HUES6 (cell line): ENCODE data around the gene DUS1L.

Experiments
- H3K27ac ChIP-seq: 2 replicates; pipeline ENCODE4 v1.7.0; 2013; ENCODE audit warnings: low read depth, mild to moderate bottlenecking, low read length, inconsistent platforms
- H3K27me3 ChIP-seq: 2 replicates; pipeline ENCODE4 v1.6.1; 2013; ENCODE audit warnings: low read length; ENCODE audit not compliant: control insufficient read depth, insufficient read depth
- H3K36me3 ChIP-seq: 2 replicates; pipeline ENCODE4 v1.6.1; 2013; ENCODE audit warnings: low read length; ENCODE audit not compliant: control insufficient read depth, insufficient read depth
- H3K4me1 ChIP-seq: 2 replicates; pipeline ENCODE4 v1.6.1; 2013; ENCODE audit warnings: low read length; ENCODE audit not compliant: control insufficient read depth, insufficient read depth
- H3K4me3 ChIP-seq: 2 replicates; pipeline ENCODE4 v1.5.1; 2013; ENCODE audit warnings: low read depth, low read length
- H3K9ac ChIP-seq: one replicate; pipeline ENCODE4 v1.6.1; 2013; ENCODE audit warnings: mild to moderate bottlenecking, low read length
- H3K9me3 ChIP-seq: 2 replicates; pipeline ENCODE4 v1.6.1; 2013; ENCODE audit warnings: low read depth, low read length; ENCODE audit not compliant: control insufficient read depth, insufficient read depth

Gene DUS1L

GRCh38 chr17:82086941-82087906, 21.6 kb upstream of the DUS1L start:
- Histone ChIP-seq H3K9ac (no peak overlapping the region), H3K36me3 (peaks cover 100% of the 10 kb centered on the region), H3K27me3 (no peaks in the 10 kb centered on the region), H3K4me3 (no peak overlapping the region), H3K27ac (no peak overlapping the region), H3K4me1 (no peaks in the 10 kb centered on the region), H3K9me3 (no peaks in the 10 kb centered on the region)

GRCh38 chr17:82085931-82086764, 20.5 kb upstream of the DUS1L start:
- no peak overlapping the region for H3K4me3 ChIP-seq
- H3K4me1 ChIP-seq, result no peaks in the 10 kb centered on the region
- H3K27me3 ChIP-seq, result no peaks in the 10 kb centered on the region
- H3K9ac ChIP-seq, result no peak overlapping the region
- no peak overlapping the region for H3K27ac ChIP-seq
- H3K9me3 ChIP-seq, result no peaks in the 10 kb centered on the region
- H3K36me3 ChIP-seq, result peaks cover 99% of the 10 kb centered on the region

- no peak overlapping the region for H3K9ac ChIP-seq
- peaks cover 100% of the 10 kb centered on the region for H3K36me3 ChIP-seq
- H3K27me3 ChIP-seq, result no peaks in the 10 kb centered on the region
- no peaks in the 10 kb centered on the region for H3K4me1 ChIP-seq
- H3K4me3 ChIP-seq, result no peak overlapping the region
- H3K9me3 ChIP-seq, result no peaks in the 10 kb centered on the region
- H3K27ac ChIP-seq, result no peak overlapping the region
Observed at GRCh38 chr17:82085031-82085861, 19.6 kb upstream of the DUS1L start.

- Histone ChIP-seq H3K4me3 (no peak overlapping the region), H3K36me3 (peaks cover 100% of the 10 kb centered on the region), H3K9ac (no peak overlapping the region), H3K27ac (no peak overlapping the region), H3K9me3 (no peaks in the 10 kb centered on the region), H3K4me1 (no peaks in the 10 kb centered on the region), H3K27me3 (no peaks in the 10 kb centered on the region)
Observed at GRCh38 chr17:82084373-82085030, 18.9 kb upstream of the DUS1L start.

- Histone ChIP-seq H3K4me3 (no peak overlapping the region), H3K4me1 (no peaks in the 10 kb centered on the region), H3K9me3 (no peaks in the 10 kb centered on the region), H3K27ac (no peak overlapping the region), H3K36me3 (peaks cover 99% of the 10 kb centered on the region), H3K9ac (no peak overlapping the region), H3K27me3 (no peaks in the 10 kb centered on the region)
Observed at GRCh38 chr17:82083533-82084359, 18.1 kb upstream of the DUS1L start.

- H3K9ac ChIP-seq, result no peak overlapping the region
- H3K36me3 ChIP-seq, result peaks cover 99% of the 10 kb centered on the region
- H3K4me1 ChIP-seq, result no peaks in the 10 kb centered on the region
- H3K4me3 ChIP-seq, result no peak overlapping the region
- no peaks in the 10 kb centered on the region for H3K9me3 ChIP-seq
- no peak overlapping the region for H3K27ac ChIP-seq
- H3K27me3 ChIP-seq, result no peaks in the 10 kb centered on the region
Observed at GRCh38 chr17:82083009-82083408, 17.4 kb upstream of the DUS1L start.

GRCh38 chr17:82082456-82082855, 16.9 kb upstream of the DUS1L start:
- Histone ChIP-seq H3K4me1 (no peaks in the 10 kb centered on the region), H3K36me3 (peaks cover 94% of the 10 kb centered on the region), H3K27me3 (no peaks in the 10 kb centered on the region), H3K27ac (no peak overlapping the region), H3K9me3 (no peaks in the 10 kb centered on the region), H3K9ac (no peak overlapping the region), H3K4me3 (no peak overlapping the region)

GRCh38 chr17:82081966-82082365, 16.4 kb upstream of the DUS1L start:
- Histone ChIP-seq H3K4me3 (no peak overlapping the region), H3K9ac (no peak overlapping the region), H3K9me3 (no peaks in the 10 kb centered on the region), H3K27ac (no peak overlapping the region), H3K36me3 (peaks cover 89% of the 10 kb centered on the region), H3K4me1 (no peaks in the 10 kb centered on the region), H3K27me3 (no peaks in the 10 kb centered on the region)

GRCh38 chr17:82081546-82081945, 15.9 kb upstream of the DUS1L start:
- no peaks in the 10 kb centered on the region for H3K27me3 ChIP-seq
- H3K9me3 ChIP-seq, result no peaks in the 10 kb centered on the region
- H3K4me3 ChIP-seq, result no peak overlapping the region
- no peak overlapping the region for H3K9ac ChIP-seq
- no peak overlapping the region for H3K27ac ChIP-seq
- H3K4me1 ChIP-seq, result no peaks in the 10 kb centered on the region
- H3K36me3 ChIP-seq, result peaks cover 85% of the 10 kb centered on the region
